ENCODE results near the gene OR2A1.
"Not testable (repeated sequence)": the region's sequence is repeated elsewhere in the genome, so short reads cannot be mapped to it uniquely, and the experiment has no call there.

GRCh38 chr7:144287171-144287784, 24.9 kb upstream of the OR2A1 start:
- not testable (repeated sequence) for TF ChIP-seq POLR2AphosphoS5 (IDR thresholded peaks at IDR 0.05; ENCODE audit: low read depth, low read length); POLR2A (IDR thresholded peaks at IDR 0.05; ENCODE audit: low read depth, low read length); TAF1 (IDR thresholded peaks at IDR 0.05; ENCODE audit: borderline replicate concordance, low read depth, low read length)
